B cell (primary cell): ENCODE measurements around the gene TEX13D.

Experiments
- EZH2 ChIP-seq: IDR thresholded peaks from 2 replicates; pipeline ENCODE4 v1.6.1; 2012; ENCODE audit warnings: borderline replicate concordance, low read depth, mild to moderate bottlenecking, moderate library complexity, low read length; ENCODE audit not compliant: insufficient read depth, poor library complexity, severe bottlenecking
- TF ChIP-seq, protein P1 (sequence below): fragments of 200-600 bp; IDR thresholded peaks from one replicate; pipeline ENCODE4 v1.8.0; 2022; ENCODE audit warnings: antibody characterized with exemption, mild to moderate bottlenecking

DNA sequence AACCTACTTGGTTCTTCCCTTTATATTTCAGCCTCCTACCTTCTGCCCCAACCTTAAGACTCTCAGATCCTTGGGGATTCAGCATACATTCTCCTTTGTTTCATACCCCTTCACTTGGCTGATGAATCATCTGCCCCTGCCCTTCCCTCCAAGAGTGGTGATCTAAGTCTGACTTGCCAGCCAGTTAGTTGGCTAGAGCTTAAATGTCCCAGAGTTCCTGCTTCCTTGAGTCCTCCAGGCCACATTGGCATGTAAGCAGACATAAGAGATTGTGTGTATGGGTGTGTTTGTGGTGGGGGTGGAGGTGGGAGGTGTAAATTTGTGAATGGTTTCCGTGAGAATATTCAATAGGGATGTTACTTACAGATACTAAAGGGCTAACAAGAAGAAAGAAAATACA is 3.7 kb upstream of the TEX13D start:
- TF ChIP-seq EZH2, result no peak
- TF ChIP-seq, protein P1, sequence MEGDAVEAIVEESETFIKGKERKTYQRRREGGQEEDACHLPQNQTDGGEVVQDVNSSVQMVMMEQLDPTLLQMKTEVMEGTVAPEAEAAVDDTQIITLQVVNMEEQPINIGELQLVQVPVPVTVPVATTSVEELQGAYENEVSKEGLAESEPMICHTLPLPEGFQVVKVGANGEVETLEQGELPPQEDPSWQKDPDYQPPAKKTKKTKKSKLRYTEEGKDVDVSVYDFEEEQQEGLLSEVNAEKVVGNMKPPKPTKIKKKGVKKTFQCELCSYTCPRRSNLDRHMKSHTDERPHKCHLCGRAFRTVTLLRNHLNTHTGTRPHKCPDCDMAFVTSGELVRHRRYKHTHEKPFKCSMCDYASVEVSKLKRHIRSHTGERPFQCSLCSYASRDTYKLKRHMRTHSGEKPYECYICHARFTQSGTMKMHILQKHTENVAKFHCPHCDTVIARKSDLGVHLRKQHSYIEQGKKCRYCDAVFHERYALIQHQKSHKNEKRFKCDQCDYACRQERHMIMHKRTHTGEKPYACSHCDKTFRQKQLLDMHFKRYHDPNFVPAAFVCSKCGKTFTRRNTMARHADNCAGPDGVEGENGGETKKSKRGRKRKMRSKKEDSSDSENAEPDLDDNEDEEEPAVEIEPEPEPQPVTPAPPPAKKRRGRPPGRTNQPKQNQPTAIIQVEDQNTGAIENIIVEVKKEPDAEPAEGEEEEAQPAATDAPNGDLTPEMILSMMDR, result no peak
